H9 (cell line): ENCODE measurements around the gene WDR70. TPM values are rescaled to one million over a fixed set of nuclear protein-coding genes. Genes with fewer than 3 reads are reported as not detected.

Source experiments
- DNase-seq: peaks from one replicate; pipeline ENCODE4 v3.0.0-alpha.2; 2017
- H2AFZ ChIP-seq: one replicate; pipeline ENCODE4 v1.6.1; 2013; ENCODE audit warnings: mild to moderate bottlenecking, low read length, control low read depth, moderate library complexity
- H2AK5ac ChIP-seq: 2 replicates; pipeline ENCODE4 v1.6.1; 2013; ENCODE audit warnings: low read length, control low read depth, mixed read lengths; ENCODE audit not compliant: insufficient read length
- H2BK120ac ChIP-seq: one replicate; pipeline ENCODE4 v1.6.1; 2013; ENCODE audit warnings: low read depth, mild to moderate bottlenecking, low read length, control low read depth, inconsistent platforms; ENCODE audit not compliant: poor library complexity, severe bottlenecking
- H2BK12ac ChIP-seq: 2 replicates; pipeline ENCODE4 v1.6.1; 2013; ENCODE audit warnings: low read length, control low read depth, mixed read lengths, low read depth; ENCODE audit not compliant: insufficient read length
- H2BK15ac ChIP-seq: 2 replicates; pipeline ENCODE4 v1.6.1; 2013; ENCODE audit warnings: low read depth, low read length, control low read depth
- H2BK20ac ChIP-seq: one replicate; pipeline ENCODE4 v1.6.1; 2013; ENCODE audit warnings: low read depth, mild to moderate bottlenecking, low read length, control low read depth, inconsistent platforms; ENCODE audit not compliant: poor library complexity, severe bottlenecking
- H2BK5ac ChIP-seq: 2 replicates; pipeline ENCODE4 v1.6.1; 2013; ENCODE audit warnings: low read length, control low read depth, mixed read lengths; ENCODE audit not compliant: insufficient read length
- H3K14ac ChIP-seq: 2 replicates; pipeline ENCODE4 v1.6.1; 2013; ENCODE audit warnings: low read length, control low read depth; ENCODE audit not compliant: insufficient read depth
- H3K18ac ChIP-seq: 2 replicates; pipeline ENCODE4 v1.6.1; 2013; ENCODE audit warnings: low read depth, mild to moderate bottlenecking, mixed read lengths, low read length, control low read depth; ENCODE audit not compliant: insufficient read length
- H3K23ac ChIP-seq: 2 replicates; pipeline ENCODE4 v1.6.1; 2013; ENCODE audit warnings: low read length, control low read depth, mixed read lengths, low read depth; ENCODE audit not compliant: insufficient read length
- H3K23me2 ChIP-seq: 2 replicates; pipeline ENCODE4 v1.6.1; 2013; ENCODE audit warnings: low read depth, mild to moderate bottlenecking, mixed read lengths, low read length, control low read depth; ENCODE audit not compliant: insufficient read length, poor library complexity, severe bottlenecking
- H3K27ac ChIP-seq: 2 replicates; pipeline ENCODE4 v1.5.1; 2013; ENCODE audit warnings: low read length, control low read depth, mixed read lengths, low read depth; ENCODE audit not compliant: insufficient read length
- H3K27me3 ChIP-seq: 2 replicates; pipeline ENCODE4 v1.6.1; 2013; ENCODE audit warnings: low read length, control low read depth, inconsistent platforms; ENCODE audit not compliant: insufficient read depth
- H3K4ac ChIP-seq: 2 replicates; pipeline ENCODE4 v1.6.1; 2013; ENCODE audit warnings: low read depth, mild to moderate bottlenecking, control low read depth, inconsistent platforms, low read length, moderate library complexity
- H3K4me1 ChIP-seq: 2 replicates; pipeline ENCODE4 v1.6.1; 2013; ENCODE audit warnings: low read length, control low read depth, inconsistent platforms; ENCODE audit not compliant: insufficient read depth
- H3K4me2 ChIP-seq: 2 replicates; pipeline ENCODE4 v1.6.1; 2013; ENCODE audit warnings: low read length, control low read depth, mixed read lengths; ENCODE audit not compliant: insufficient read length, insufficient read depth
- H3K56ac ChIP-seq: 2 replicates; pipeline ENCODE4 v1.6.1; 2013; ENCODE audit warnings: low read depth, mild to moderate bottlenecking, mixed read lengths, low read length, control low read depth; ENCODE audit not compliant: insufficient read length
- H3K79me1 ChIP-seq: 2 replicates; pipeline ENCODE4 v1.6.1; 2013; ENCODE audit warnings: low read depth, mild to moderate bottlenecking, moderate library complexity, low read length, control low read depth, inconsistent platforms; ENCODE audit not compliant: insufficient read depth, poor library complexity, severe bottlenecking
- H3K79me2 ChIP-seq: 2 replicates; pipeline ENCODE4 v1.6.1; 2013; ENCODE audit warnings: low read length, control low read depth, inconsistent platforms; ENCODE audit not compliant: insufficient read depth
- H3K9ac ChIP-seq: 2 replicates; pipeline ENCODE4 v1.6.1; 2013; ENCODE audit warnings: low read length, control low read depth, mixed read lengths; ENCODE audit not compliant: insufficient read length; ENCODE audit errors: extremely low read depth
- H3K9me3 ChIP-seq: one replicate; pipeline ENCODE4 v1.6.1; 2013; ENCODE audit warnings: low read depth, low read length, inconsistent platforms; ENCODE audit not compliant: control insufficient read depth
- H3T11ph ChIP-seq: one replicate; pipeline ENCODE4 v1.6.1; 2013; ENCODE audit warnings: mild to moderate bottlenecking, low read length, control low read depth, inconsistent platforms
- H4K20me1 ChIP-seq: one replicate; pipeline ENCODE4 v1.6.1; 2013; ENCODE audit not compliant: control insufficient read depth, insufficient read length, insufficient read depth
- H4K5ac ChIP-seq: 2 replicates; pipeline ENCODE4 v1.6.1; 2013; ENCODE audit warnings: low read depth, mild to moderate bottlenecking, mixed read lengths, low read length, control low read depth; ENCODE audit not compliant: insufficient read length
- H4K8ac ChIP-seq: replicated peaks from 2 replicates; pipeline ENCODE4 v1.6.1; 2013; ENCODE audit warnings: low read length, control low read depth, mixed read lengths, low read depth; ENCODE audit not compliant: insufficient read length
- H4K91ac ChIP-seq: 2 replicates; pipeline ENCODE4 v1.6.1; 2013; ENCODE audit warnings: low read depth, mild to moderate bottlenecking, moderate library complexity, mixed read lengths, low read length, control low read depth; ENCODE audit not compliant: insufficient read length
- H3K27ac Mint-ChIP-seq, 3 experiments: 2 replicates in 2 of 3; 3 replicates in 1 of 3; pipeline ENCODE4 v1.8.0; 2020 to 2021; ENCODE audit warnings: mixed read lengths in 3 of 3, mild to moderate bottlenecking in 1 of 3, moderate library complexity in 1 of 3
- H3K27me3 Mint-ChIP-seq: 2 replicates; pipeline ENCODE4 v1.8.0; 2021; ENCODE audit warnings: low read depth, mild to moderate bottlenecking, moderate library complexity, mixed read lengths
- H3K36me3 Mint-ChIP-seq, 3 experiments: 2 replicates in 2 of 3; 3 replicates in 1 of 3; pipeline ENCODE4 v1.8.0; 2020 to 2021; ENCODE audit warnings: low read depth in 3 of 3, mixed read lengths in 3 of 3; ENCODE audit not compliant: insufficient read depth in 1 of 3
- H3K4me1 Mint-ChIP-seq, 2 experiments: 2 replicates each; pipeline ENCODE4 v1.8.0; 2020; ENCODE audit warnings: mixed read lengths in 2 of 2
- H3K4me3 Mint-ChIP-seq, 2 experiments: 2 replicates in 1 of 2; 3 replicates in 1 of 2; pipeline ENCODE4 v1.8.0; 2020 to 2021; ENCODE audit warnings: mild to moderate bottlenecking in 2 of 2, mixed read lengths in 2 of 2, moderate library complexity in 1 of 2
- H3K9me3 Mint-ChIP-seq, 2 experiments: 2 replicates in 1 of 2; 3 replicates in 1 of 2; pipeline ENCODE4 v1.8.0; 2020; ENCODE audit warnings: mild to moderate bottlenecking in 2 of 2, mixed read lengths in 2 of 2, moderate library complexity in 1 of 2
- CTCF ChIP-seq: fragments of 200-600 bp; sonication (generic); conservative IDR thresholded peaks from 3 replicates; pipeline ENCODE4 v1.8.0; 2021; ENCODE audit warnings: antibody characterized with exemption, mild to moderate bottlenecking
- WGBS: extraction: QIAGEN DNeasy Blood & Tissue Kit; methylation state at CpG from one replicate; pipeline ENCODE4 v1.1.7; 2013; ENCODE audit warnings: missing lambda C conversion rate, low lambda C conversion rate, mixed read lengths; ENCODE audit not compliant: insufficient read length; ENCODE audit errors: extremely low coverage; 5-methylcytosine and 5-hydroxymethylcytosine counted together
- total RNA-seq: library from RNA; stranded (reverse); gene quantifications from 2 replicates; pipeline ENCODE4 v1.2.1, GENCODE V29; 2021

WDR70 gene
- total RNA-seq, 1 experiment from 2014 or later, result 38.1 TPM

GRCh38 chr5:37667846-37668245, 288.7 kb downstream of the WDR70 start:
- Histone ChIP-seq H3K4me1 (no peaks in the 10 kb centered on the region; the same call in 1 of the 2 replicates), H3K27me3 (no peaks in the 10 kb centered on the region), H2BK12ac (no peak overlapping the region), H3K79me2 (no peaks in the 10 kb centered on the region), H3K14ac (no peak overlapping the region), H4K20me1 (no peaks in the 10 kb centered on the region), H3K27ac (no peak overlapping the region), H4K91ac (no peak overlapping the region), H2BK5ac (no peak overlapping the region), H3K4ac (no peak overlapping the region), H4K8ac (no peak overlapping the region), H3K9me3 (no peaks in the 10 kb centered on the region), H4K5ac (no peak overlapping the region), H3K9ac (no peak overlapping the region), H3K56ac (no peak overlapping the region), H3K4me2 (no peak overlapping the region), H3T11ph (no peak overlapping the region), H2BK15ac (no peak overlapping the region), H3K23me2 (no peaks in the 10 kb centered on the region), H2AK5ac (no peak overlapping the region), H2BK20ac (no peak overlapping the region), H3K79me1 (no peaks in the 10 kb centered on the region), H3K18ac (no peak overlapping the region), H3K23ac (no peak overlapping the region), H2AFZ (no peak overlapping the region), H2BK120ac (no peak overlapping the region)
- TF ChIP-seq CTCF, result no peak
- Mint-ChIP-seq H3K27me3 (no peaks in the 10 kb centered on the region), H3K9me3 (no peaks in the 10 kb centered on the region), H3K27ac (no peak overlapping the region), H3K36me3 (no peaks in the 10 kb centered on the region), H3K4me1 (peaks cover 5 to 12% of the 10 kb centered on the region in 2 experiments), H3K4me3 (no peak overlapping the region)
- no CpG with 5 or more reads among the region's 1 CpG for WGBS
- DNase-seq, result no peak
